T-helper 17 cell (primary cell): ENCODE results near the gene FOXK1. TPM values are rescaled to one million over a fixed set of nuclear protein-coding genes. Genes with fewer than 3 reads are reported as not detected.
A peak's percentile ranks its signal among the peaks of the same experiment; 100 is the strongest.
"Not testable (repeated sequence)": the region's sequence is repeated elsewhere in the genome, so short reads cannot be mapped to it uniquely, and the experiment has no call there.

Experiments
- ATAC-seq: fragments of 150-1000 bp; cut with Tn5 transposase; 2 replicates; pipeline ENCODE4 v1.10.0; 2021; ENCODE audit warnings: mild to moderate bottlenecking, moderate library complexity
- DNase-seq, 3 donors: peaks; one replicate each; pipeline versions ENCODE4 v3.0.0 to v3.0.0-alpha.2; 2020 to 2021
- H3K9me3 ChIP-seq: one replicate; pipeline ENCODE4 v1.7.0; 2013; ENCODE audit warnings: low read length, mild to moderate bottlenecking; ENCODE audit not compliant: control insufficient read depth, poor library complexity, severe bottlenecking
- H3K27ac Mint-ChIP-seq: one replicate; pipeline ENCODE4 v1.8.0; 2022; ENCODE audit warnings: mild to moderate bottlenecking, moderate library complexity, mixed read lengths
- H3K27me3 Mint-ChIP-seq: one replicate; pipeline ENCODE4 v1.8.0; 2022; ENCODE audit warnings: mixed read lengths
- H3K36me3 Mint-ChIP-seq: one replicate; pipeline ENCODE4 v1.8.0; 2022; ENCODE audit warnings: low read depth, mixed read lengths
- H3K4me1 Mint-ChIP-seq: one replicate; pipeline ENCODE4 v1.8.0; 2022; ENCODE audit warnings: mild to moderate bottlenecking, mixed read lengths
- H3K4me3 Mint-ChIP-seq: one replicate; pipeline ENCODE4 v1.8.0; 2022; ENCODE audit warnings: mild to moderate bottlenecking, moderate library complexity, mixed read lengths
- total RNA-seq, 4 donors: library from RNA in 2 of 4; stranded (reverse) in 2 of 4; gene quantifications; one replicate each; pipeline ENCODE4 v1.2.3 and lab custom pipeline; 2022 to 2026

The FOXK1 gene
- total RNA-seq, 2 donors from 2014 or later, result 59.8 to 60.9 TPM

- no peak for ATAC-seq
- peaks cover 4% of the 10 kb centered on the region for H3K27me3 Mint-ChIP-seq
- H3K4me3 Mint-ChIP-seq, result no peak overlapping the region
- no peaks in the 10 kb centered on the region for H3K4me1 Mint-ChIP-seq
- H3K9me3 ChIP-seq, result no peaks in the 10 kb centered on the region
- no peak overlapping the region for H3K27ac Mint-ChIP-seq
- peaks cover 3% of the 10 kb centered on the region for H3K36me3 Mint-ChIP-seq
- no peak for DNase-seq
Observed at GRCh38 chr7:4655311-4655710, 26.8 kb upstream of the FOXK1 start.

- peaks cover 4% of the 10 kb centered on the region for H3K27me3 Mint-ChIP-seq
- ATAC-seq (no peak), DNase-seq (no peak)
- no peak overlapping the region for H3K4me3 Mint-ChIP-seq
- no peak overlapping the region for H3K27ac Mint-ChIP-seq
- no peaks in the 10 kb centered on the region for H3K4me1 Mint-ChIP-seq
- H3K9me3 ChIP-seq, result no peaks in the 10 kb centered on the region
- peaks cover 3% of the 10 kb centered on the region for H3K36me3 Mint-ChIP-seq
Observed at GRCh38 chr7:4655896-4656295, 26.2 kb upstream of the FOXK1 start.

- H3K4me1 Mint-ChIP-seq, result no peaks in the 10 kb centered on the region
- no peaks in the 10 kb centered on the region for H3K36me3 Mint-ChIP-seq
- no peak for ATAC-seq
- no peak overlapping the region for H3K4me3 Mint-ChIP-seq
- H3K27ac Mint-ChIP-seq, result no peak overlapping the region
- peaks cover 4% of the 10 kb centered on the region for H3K27me3 Mint-ChIP-seq
- no peaks in the 10 kb centered on the region for H3K9me3 ChIP-seq
- no peak for DNase-seq
Observed at GRCh38 chr7:4657640-4658417, 24.3 kb upstream of the FOXK1 start.

GRCh38 chr7:4659551-4660286, 22.4 kb upstream of the FOXK1 start:
- ATAC-seq (no peak), DNase-seq (no peak)
- Mint-ChIP-seq H3K4me1 (peaks cover 2% of the 10 kb centered on the region), H3K36me3 (no peaks in the 10 kb centered on the region), H3K27me3 (peaks cover 4% of the 10 kb centered on the region), H3K4me3 (no peak overlapping the region), H3K27ac (no peak overlapping the region)
- H3K9me3 ChIP-seq, result no peaks in the 10 kb centered on the region

GRCh38 chr7:4661871-4662270, 20.2 kb upstream of the FOXK1 start:
- H3K4me1 Mint-ChIP-seq, result peaks cover 5% of the 10 kb centered on the region
- no peak for ATAC-seq

GRCh38 chr7:4663239-4664018, 18.7 kb upstream of the FOXK1 start:
- Mint-ChIP-seq H3K36me3 (no peaks in the 10 kb centered on the region), H3K27me3 (peaks cover 4% of the 10 kb centered on the region), H3K27ac (no peak overlapping the region), H3K4me3 (no peak overlapping the region), H3K4me1 (peaks cover 5% of the 10 kb centered on the region)
- ATAC-seq (no peak), DNase-seq (no peak)
- no peaks in the 10 kb centered on the region for H3K9me3 ChIP-seq

More at GRCh38 chr7:4661871-4662270, 20.2 kb upstream of the FOXK1 start:
- no peak overlapping the region for H3K4me3 Mint-ChIP-seq
- no peak overlapping the region for H3K27ac Mint-ChIP-seq
- no peak for DNase-seq
- H3K36me3 Mint-ChIP-seq, result no peaks in the 10 kb centered on the region
- no peaks in the 10 kb centered on the region for H3K27me3 Mint-ChIP-seq
- H3K9me3 ChIP-seq, result no peaks in the 10 kb centered on the region

GRCh38 chr7:4665661-4666060, 16.4 kb upstream of the FOXK1 start:
- H3K27me3 Mint-ChIP-seq, result peaks cover 10% of the 10 kb centered on the region
- no peak for DNase-seq
- H3K4me1 Mint-ChIP-seq, result peaks cover 5% of the 10 kb centered on the region

GRCh38 chr7:4667776-4668509, 14.2 kb upstream of the FOXK1 start:
- ATAC-seq (no peak), DNase-seq (no peak)
- no peak overlapping the region for H3K4me3 Mint-ChIP-seq
- H3K27ac Mint-ChIP-seq, result no peak overlapping the region
- H3K4me1 Mint-ChIP-seq, result peaks cover 5% of the 10 kb centered on the region
- H3K27me3 Mint-ChIP-seq, result peaks cover 13% of the 10 kb centered on the region
- H3K36me3 Mint-ChIP-seq, result no peaks in the 10 kb centered on the region
- no peaks in the 10 kb centered on the region for H3K9me3 ChIP-seq

More at GRCh38 chr7:4665661-4666060, 16.4 kb upstream of the FOXK1 start:
- Mint-ChIP-seq H3K27ac (peak overlapping the region; percentile 29), H3K4me3 (no peak overlapping the region), H3K36me3 (no peaks in the 10 kb centered on the region)
- no peaks in the 10 kb centered on the region for H3K9me3 ChIP-seq
- no peak for ATAC-seq

GRCh38 chr7:4668510-4668847, 13.6 kb upstream of the FOXK1 start:
- Mint-ChIP-seq H3K27me3 (peaks cover 13% of the 10 kb centered on the region), H3K4me1 (peaks cover 5% of the 10 kb centered on the region), H3K4me3 (no peak overlapping the region), H3K27ac (no peak overlapping the region), H3K36me3 (no peaks in the 10 kb centered on the region)
- ATAC-seq, result no peak
- no peaks in the 10 kb centered on the region for H3K9me3 ChIP-seq
- no peak for DNase-seq

- no peak overlapping the region for H3K27ac Mint-ChIP-seq
Observed at GRCh38 chr7:4670791-4671190, 11.3 kb upstream of the FOXK1 start.

GRCh38 chr7:4675771-4676367, 6.2 kb upstream of the FOXK1 start:
- H3K36me3 Mint-ChIP-seq, result no peaks in the 10 kb centered on the region
- peaks cover 1% of the 10 kb centered on the region for H3K27me3 Mint-ChIP-seq
- no peak for ATAC-seq

More at GRCh38 chr7:4670791-4671190, 11.3 kb upstream of the FOXK1 start:
- H3K9me3 ChIP-seq, result no peaks in the 10 kb centered on the region
- Mint-ChIP-seq H3K4me1 (no peaks in the 10 kb centered on the region), H3K27me3 (peaks cover 13% of the 10 kb centered on the region), H3K4me3 (no peak overlapping the region), H3K36me3 (no peaks in the 10 kb centered on the region)
- DNase-seq (no peak), ATAC-seq (no peak)

GRCh38 chr7:4677518-4677917, 4.6 kb upstream of the FOXK1 start:
- H3K36me3 Mint-ChIP-seq, ATAC-seq, H3K4me3 Mint-ChIP-seq: not testable (repeated sequence)

More at GRCh38 chr7:4675771-4676367, 6.2 kb upstream of the FOXK1 start:
- Mint-ChIP-seq H3K27ac (no peak overlapping the region), H3K4me3 (no peak overlapping the region), H3K4me1 (peaks cover 4% of the 10 kb centered on the region)
- H3K9me3 ChIP-seq, result no peaks in the 10 kb centered on the region
- DNase-seq, result no peak

More at GRCh38 chr7:4677518-4677917, 4.6 kb upstream of the FOXK1 start:
- DNase-seq, H3K27ac Mint-ChIP-seq, H3K27me3 Mint-ChIP-seq, H3K9me3 ChIP-seq, H3K4me1 Mint-ChIP-seq: not testable (repeated sequence)
